ENCODE measurements around the gene ETV2. TPM values are rescaled to one million over a fixed set of nuclear protein-coding genes. Genes with fewer than 3 reads are reported as not detected.
A peak's percentile ranks its signal among the peaks of the same experiment; 100 is the strongest.

The ETV2 gene
- total RNA-seq, 2 donors from 2014 or later, result 1.2 to 1.3 TPM

DNA sequence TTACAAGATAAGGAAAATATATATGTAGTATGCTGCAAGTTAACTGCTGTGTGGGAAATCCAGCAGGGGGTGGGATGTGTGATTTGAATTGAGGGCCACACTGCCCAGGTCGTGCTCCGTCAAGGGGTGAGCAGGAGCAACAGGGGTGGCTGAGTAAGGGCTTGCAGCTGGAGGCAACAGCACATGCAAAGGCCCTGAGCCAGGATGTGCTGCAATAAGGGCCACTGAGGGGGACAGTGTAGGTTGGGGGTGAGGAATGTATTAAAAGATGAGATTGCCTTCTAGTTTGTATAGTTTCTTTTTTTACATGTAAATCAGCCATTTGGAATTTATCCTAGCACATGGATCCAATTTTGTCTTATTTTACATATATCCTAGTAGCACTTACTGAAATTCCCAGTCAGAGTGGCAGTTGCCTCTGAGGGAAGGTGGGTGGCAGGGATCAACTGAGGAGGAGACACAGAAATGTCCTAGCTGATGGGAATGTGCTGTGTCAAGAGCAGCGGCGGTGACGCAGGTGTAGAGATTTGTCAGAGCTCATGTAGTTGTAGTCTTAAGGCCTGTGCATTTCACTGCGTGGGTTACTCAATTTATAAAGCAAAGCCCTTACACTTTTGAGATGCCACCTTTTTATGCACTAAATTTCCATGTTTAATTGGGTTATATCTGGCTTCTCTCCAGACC is 18.1 kb upstream of the ETV2 start:
- no peaks in the 10 kb centered on the region for H3K4me1 ChIP-seq (ENCODE audit: control insufficient read depth, insufficient read depth, low read length)
- no peak overlapping the region for H3K9ac ChIP-seq (ENCODE audit: extremely low read depth, low read length, poor library complexity, severe bottlenecking)
- TF ChIP-seq CTCF (conservative IDR thresholded peaks at IDR 0.05), result no peak
- Mint-ChIP-seq H3K36me3 (ENCODE audit: low read depth) (peaks cover 20% of the 10 kb centered on the region), H3K27me3 (ENCODE audit: insufficient read depth) (no peaks in the 10 kb centered on the region), H3K4me3 (no peak overlapping the region), H3K27ac (no peak overlapping the region), H3K9me3 (no peaks in the 10 kb centered on the region), H3K4me1 (peaks cover 4% of the 10 kb centered on the region)
- peaks cover 7% of the 10 kb centered on the region for H3K36me3 ChIP-seq (ENCODE audit: control insufficient read depth, insufficient read depth, low read length)
- no peak overlapping the region for H3K4me3 ChIP-seq (ENCODE audit: low read length)
- DNase-seq, result no peak
- H3K27ac ChIP-seq (ENCODE audit: low read depth, low read length), result no peak overlapping the region
- no peaks in the 10 kb centered on the region for H3K9me3 ChIP-seq (ENCODE audit: control insufficient read depth, low read length)
- no peaks in the 10 kb centered on the region for H3K27me3 ChIP-seq (ENCODE audit: control insufficient read depth, insufficient read depth, low read length, poor library complexity, severe bottlenecking)
- 87 to 91% methylated on average over 5 to 6 of the region's 6 CpGs for WGBS, 2 experiments (ENCODE audit: insufficient coverage in 1 of 2, insufficient read length in 1 of 2)

GRCh38 chr19:35628264-35628564 is 13.3 kb upstream of the ETV2 start:
- no peaks in the 10 kb centered on the region for H3K27me3 Mint-ChIP-seq (ENCODE audit: insufficient read depth)
- H3K4me3 Mint-ChIP-seq, result peak overlapping the region; percentile 91
- no peaks in the 10 kb centered on the region for H3K9me3 ChIP-seq (ENCODE audit: control insufficient read depth, low read length)
- H3K4me1 Mint-ChIP-seq, result peaks cover 7% of the 10 kb centered on the region
- peak overlapping the region; percentile 40 for H3K27ac ChIP-seq (ENCODE audit: low read depth, low read length)
- peaks cover 22% of the 10 kb centered on the region for H3K36me3 ChIP-seq (ENCODE audit: control insufficient read depth, insufficient read depth, low read length)
- peak overlapping the region; percentile 92 for H3K9ac ChIP-seq (ENCODE audit: extremely low read depth, low read length, poor library complexity, severe bottlenecking)
- TF ChIP-seq CTCF (conservative IDR thresholded peaks at IDR 0.05), result no peak
- no peaks in the 10 kb centered on the region for H3K9me3 Mint-ChIP-seq
- H3K4me1 ChIP-seq (ENCODE audit: control insufficient read depth, insufficient read depth, low read length), result no peaks in the 10 kb centered on the region
- no peak for DNase-seq
- H3K4me3 ChIP-seq (ENCODE audit: low read length), result peak overlapping the region; percentile 91
- H3K27me3 ChIP-seq (ENCODE audit: control insufficient read depth, insufficient read depth, low read length, poor library complexity, severe bottlenecking), result no peaks in the 10 kb centered on the region
- peaks cover 29% of the 10 kb centered on the region for H3K36me3 Mint-ChIP-seq (ENCODE audit: low read depth)
- H3K27ac Mint-ChIP-seq, result peak overlapping the region; percentile 98
- 32 to 40% methylated on average over 7 to 9 of the region's 9 CpGs for WGBS, 2 experiments (ENCODE audit: insufficient coverage in 1 of 2, insufficient read length in 1 of 2)

- H3K4me1 Mint-ChIP-seq, result peaks cover 7% of the 10 kb centered on the region
- peak within 1 kb of the TSS; percentile 91 for H3K4me3 ChIP-seq (ENCODE audit: low read length)
- no peaks in the 10 kb centered on the region for H3K4me1 ChIP-seq (ENCODE audit: control insufficient read depth, insufficient read depth, low read length)
- peak within 1 kb of the TSS; percentile 40 for H3K27ac ChIP-seq (ENCODE audit: low read depth, low read length)
- no peaks in the 10 kb centered on the region for H3K27me3 Mint-ChIP-seq (ENCODE audit: insufficient read depth)
- TF ChIP-seq CTCF (conservative IDR thresholded peaks at IDR 0.05), result no peak
- WGBS, 2 experiments (ENCODE audit: insufficient coverage in 1 of 2, insufficient read length in 1 of 2), result 0 to 1% methylated on average over 32 to 56 of the region's 56 CpGs
- H3K36me3 ChIP-seq (ENCODE audit: control insufficient read depth, insufficient read depth, low read length), result peaks cover 25% of the 10 kb centered on the region
- no peaks in the 10 kb centered on the region for H3K27me3 ChIP-seq (ENCODE audit: control insufficient read depth, insufficient read depth, low read length, poor library complexity, severe bottlenecking)
- DNase-seq, result peak; percentile 99
- peak within 1 kb of the TSS; percentile 98 for H3K27ac Mint-ChIP-seq
- H3K9me3 ChIP-seq (ENCODE audit: control insufficient read depth, low read length), result no peaks in the 10 kb centered on the region
- peak within 1 kb of the TSS; percentile 92 for H3K9ac ChIP-seq (ENCODE audit: extremely low read depth, low read length, poor library complexity, severe bottlenecking)
- no peaks in the 10 kb centered on the region for H3K9me3 Mint-ChIP-seq
- H3K36me3 Mint-ChIP-seq (ENCODE audit: low read depth), result peaks cover 32% of the 10 kb centered on the region
- peak within 1 kb of the TSS; percentile 91 for H3K4me3 Mint-ChIP-seq
These were observed 12.8 kb upstream of the ETV2 start, which contains the start of gene RBM42 for GRCh38 chr19:35628565-35629331. Gene RBM42, plus strand, starts transcription at chr19:35629036. Its CDS starts 118 bp downstream, at chr19:35629154.

Data from endodermal cell (in vitro differentiated cells).